DND-41 (cell line): ENCODE measurements around the gene AACS.

ENCODE experiments used
- ATAC-seq: fragments of 200-7000 bp; cut with Tn5 transposase; 3 replicates; pipeline ENCODE4 v1.9.1; 2021; ENCODE audit warnings: low read depth; ENCODE audit not compliant: insufficient read depth
- DNase-seq: peaks from one replicate; pipeline ENCODE4 v3.0.0-alpha.2; 2020
- H2AFZ ChIP-seq: 2 replicates; pipeline ENCODE4 v1.6.0; 2012; ENCODE audit warnings: low read depth, low read length
- H3K27ac ChIP-seq: 2 replicates; pipeline ENCODE4 v1.5.1; 2012; ENCODE audit warnings: low read length, inconsistent platforms
- H3K27me3 ChIP-seq: fragments of 200-600 bp; sonication (generic); 2 replicates; pipeline ENCODE4 v1.6.0; 2012; ENCODE audit warnings: low read length, mild to moderate bottlenecking, inconsistent platforms; ENCODE audit not compliant: insufficient read depth, poor library complexity
- H3K36me3 ChIP-seq: 2 replicates; pipeline ENCODE4 v1.5.1; 2012; ENCODE audit warnings: low read length, inconsistent platforms; ENCODE audit not compliant: insufficient read depth
- H3K4me1 ChIP-seq: 2 replicates; pipeline ENCODE4 v1.5.1; 2012; ENCODE audit warnings: mild to moderate bottlenecking, low read length; ENCODE audit not compliant: insufficient read depth
- H3K4me2 ChIP-seq: 2 replicates; pipeline ENCODE4 v1.6.0; 2012; ENCODE audit warnings: mild to moderate bottlenecking, moderate library complexity, low read length, inconsistent platforms; ENCODE audit not compliant: insufficient read depth
- H3K4me3 ChIP-seq, 2 experiments: fragments of 200-600 bp in 1 of 2; shearing (Covaris generic) in 1 of 2; 2 replicates each; pipeline ENCODE4 v1.5.1; 2012 to 2016; ENCODE audit warnings: inconsistent platforms in 2 of 2, low read length in 2 of 2, mild to moderate bottlenecking in 2 of 2, low read depth in 1 of 2, moderate library complexity in 1 of 2
- H3K79me2 ChIP-seq: 2 replicates; pipeline ENCODE4 v1.6.0; 2012; ENCODE audit warnings: low read length, inconsistent platforms; ENCODE audit not compliant: insufficient read depth
- H3K9ac ChIP-seq: 2 replicates; pipeline ENCODE4 v1.6.0; 2012; ENCODE audit warnings: low read depth, mild to moderate bottlenecking, inconsistent platforms, low read length, moderate library complexity
- H3K9me3 ChIP-seq: 2 replicates; pipeline ENCODE4 v1.5.1; 2012; ENCODE audit warnings: low read length, moderate library complexity, mild to moderate bottlenecking, inconsistent platforms; ENCODE audit not compliant: insufficient read depth, severe bottlenecking
- H4K20me1 ChIP-seq: 2 replicates; pipeline ENCODE4 v1.6.0; 2012; ENCODE audit warnings: low read length; ENCODE audit not compliant: insufficient read depth
- CTCF ChIP-seq: IDR thresholded peaks from 2 replicates; pipeline ENCODE4 v1.5.1; 2012; ENCODE audit warnings: borderline replicate concordance, low read length, moderate library complexity, mild to moderate bottlenecking; ENCODE audit not compliant: poor library complexity, severe bottlenecking; ENCODE audit errors: extremely low read depth
- EZH2 ChIP-seq: IDR thresholded peaks from 3 replicates; pipeline ENCODE4 v1.6.1; 2012; ENCODE audit warnings: borderline replicate concordance, low read depth, mild to moderate bottlenecking, moderate library complexity, low read length, inconsistent platforms; ENCODE audit not compliant: severe bottlenecking

The AACS gene

GRCh38 chr12:125065919-125066570, 810 bp downstream of the AACS start:
- Histone ChIP-seq H4K20me1 (peaks cover 11% of the 10 kb centered on the region), H3K36me3 (no peaks in the 10 kb centered on the region), H3K27ac (peak overlapping the region; percentile 46), H2AFZ (peak overlapping the region; percentile 78), H3K27me3 (no peaks in the 10 kb centered on the region), H3K9ac (peak overlapping the region; percentile 84), H3K4me2 (peak overlapping the region; percentile 91), H3K9me3 (peaks cover 2% of the 10 kb centered on the region), H3K4me1 (peaks cover 25% of the 10 kb centered on the region), H3K4me3 (peak overlapping the region; percentile 77 to 84; a peak in 3 of 4 replicates), H3K79me2 (0 out of 2 replicates have a peak, but pooled peaks cover 3% of the 10 kb centered on the region)
- TF ChIP-seq EZH2 (no peak), CTCF (no peak)
- ATAC-seq (no peak), DNase-seq (no peak)

GRCh38 chr12:125068391-125068790, 3.2 kb downstream of the AACS start:
- H3K4me1 ChIP-seq: peaks cover 25% of the 10 kb centered on the region
- peaks cover 4% of the 10 kb centered on the region; the same call in 1 of the 2 replicates for H3K36me3 ChIP-seq
- no peak overlapping the region for H3K4me3 ChIP-seq
- H2AFZ ChIP-seq: no peak overlapping the region
- 0 out of 2 replicates have a peak, but pooled peaks cover 3% of the 10 kb centered on the region for H3K79me2 ChIP-seq
- no peaks in the 10 kb centered on the region for H3K9me3 ChIP-seq
- DNase-seq: no peak
- TF ChIP-seq CTCF (no peak), EZH2 (no peak)
- H3K4me2 ChIP-seq: no peak overlapping the region
- H4K20me1 ChIP-seq: peaks cover 11% of the 10 kb centered on the region
- no peaks in the 10 kb centered on the region for H3K27me3 ChIP-seq
- H3K9ac ChIP-seq: no peak overlapping the region
- no peak overlapping the region for H3K27ac ChIP-seq
- ATAC-seq: no peak

DNA sequence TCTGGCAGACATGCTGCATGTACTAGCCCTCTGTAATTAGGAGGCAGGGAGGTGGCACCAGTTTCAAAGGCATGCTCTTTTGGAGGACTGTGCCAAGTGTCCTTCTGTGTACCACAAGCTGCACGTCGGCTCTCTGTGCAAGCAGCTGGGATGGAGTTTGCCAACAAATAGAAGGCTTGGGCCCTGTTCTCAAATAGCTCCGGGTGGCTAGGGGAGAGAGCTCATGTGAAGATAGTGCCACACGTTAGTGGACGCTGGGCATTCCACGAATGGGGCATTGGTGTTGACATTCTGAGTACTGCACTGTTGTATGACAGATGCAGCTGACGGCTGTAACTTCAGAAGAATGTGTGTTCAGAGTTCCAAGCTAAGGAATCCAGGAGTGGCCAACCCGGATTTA, 4.4 kb downstream of the AACS start:
- ATAC-seq: no peak
- Histone ChIP-seq H3K4me1 (peaks cover 20% of the 10 kb centered on the region), H3K4me3 (no peak overlapping the region), H2AFZ (no peak overlapping the region), H3K4me2 (no peak overlapping the region), H3K36me3 (peaks cover 4% of the 10 kb centered on the region; the same call in 1 of the 2 replicates), H4K20me1 (peaks cover 11% of the 10 kb centered on the region), H3K79me2 (0 out of 2 replicates have a peak, but pooled peaks cover 3% of the 10 kb centered on the region), H3K27me3 (no peaks in the 10 kb centered on the region), H3K9ac (no peak overlapping the region), H3K9me3 (no peaks in the 10 kb centered on the region), H3K27ac (no peak overlapping the region)
- TF ChIP-seq EZH2 (no peak), CTCF (no peak)
- no peak for DNase-seq

DNA sequence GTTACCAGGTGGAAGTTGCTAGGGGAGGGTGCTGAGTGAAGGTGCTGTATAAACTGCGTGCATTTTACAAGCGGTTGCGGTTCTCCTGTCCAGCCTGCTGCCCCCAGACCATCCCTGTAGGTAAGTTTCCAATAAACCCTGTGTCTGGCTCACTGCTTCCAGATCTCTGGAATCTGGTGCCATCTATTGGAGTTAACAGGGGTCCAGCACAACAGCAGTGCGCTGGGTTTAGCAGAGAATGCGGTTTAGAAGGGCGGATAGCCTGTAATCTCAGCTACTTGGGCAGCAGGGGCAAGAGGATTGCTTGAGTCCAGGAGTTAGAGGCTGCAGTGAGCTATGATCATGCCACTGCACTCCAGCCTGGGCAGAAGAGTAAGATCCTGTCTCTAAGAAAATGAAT, 4.9 kb downstream of the AACS start:
- ATAC-seq (no peak), DNase-seq (no peak)
- Histone ChIP-seq H3K27me3 (no peaks in the 10 kb centered on the region), H3K4me3 (no peak overlapping the region), H4K20me1 (peaks cover 11% of the 10 kb centered on the region), H3K36me3 (peaks cover 4% of the 10 kb centered on the region; the same call in 1 of the 2 replicates), H3K79me2 (0 out of 2 replicates have a peak, but pooled peaks cover 3% of the 10 kb centered on the region), H3K4me2 (no peak overlapping the region), H3K27ac (no peak overlapping the region), H3K9me3 (no peaks in the 10 kb centered on the region), H3K9ac (no peak overlapping the region), H3K4me1 (peaks cover 16% of the 10 kb centered on the region), H2AFZ (no peak overlapping the region)
- TF ChIP-seq CTCF: no peak
- no peak for TF ChIP-seq EZH2
